ENCODE results near the gene CDC25A.
"Not testable (repeated sequence)": the region's sequence is repeated elsewhere in the genome, so short reads cannot be mapped to it uniquely, and the experiment has no call there.

CDC25A gene

GRCh38 chr3:48188266-48189201 lies at the start of gene CDC25A:
TSS of gene CDC25A (minus strand) at chr3:48188417. CDS start at chr3:48187947, 470 bp downstream.
- DNase-seq: peak; percentile 94

- no peak for DNase-seq
Measured at GRCh38 chr3:48236531-48236930, 48.3 kb upstream of the CDC25A start.

GRCh38 chr3:48233542-48233941 lies 45.3 kb upstream of the CDC25A start:
- no peak for DNase-seq

- DNase-seq: peak; percentile 40
Measured at GRCh38 chr3:48232734-48233133, 44.5 kb upstream of the CDC25A start.

GRCh38 chr3:48232232-48232631 lies 44.0 kb upstream of the CDC25A start:
- DNase-seq: no peak

GRCh38 chr3:48226939-48227338 lies 38.7 kb upstream of the CDC25A start:
- no peak for DNase-seq

DNA sequence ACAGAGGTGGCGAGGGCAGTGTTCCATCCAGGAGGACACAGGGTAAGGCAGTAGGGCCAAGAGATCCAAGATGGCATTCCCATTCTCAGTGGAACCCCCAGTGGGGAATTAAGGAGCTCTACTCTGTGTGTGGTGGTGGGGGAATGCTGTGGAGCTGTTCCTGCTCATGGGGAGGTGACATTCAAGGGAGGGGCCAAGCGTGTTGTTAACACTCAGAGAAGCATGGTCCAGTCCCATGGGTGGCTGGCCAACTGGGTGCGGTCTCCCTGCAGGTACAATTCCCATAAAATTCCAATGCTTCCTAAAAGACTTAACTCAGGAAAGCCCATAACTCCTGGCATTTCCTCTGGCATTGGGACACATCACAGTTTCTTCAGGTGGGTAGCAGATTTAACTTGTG lies 37.4 kb upstream of the CDC25A start:
- DNase-seq: no peak

GRCh38 chr3:48222616-48223513 lies 34.6 kb upstream of the CDC25A start, which contains the start of gene CAMP:
TSS of gene CAMP (plus strand) at chr3:48223495. CDS start at chr3:48223512, 17 bp downstream.
- DNase-seq: no peak

- DNase-seq: no peak
Measured at GRCh38 chr3:48220746-48221145, 32.5 kb upstream of the CDC25A start.

DNA sequence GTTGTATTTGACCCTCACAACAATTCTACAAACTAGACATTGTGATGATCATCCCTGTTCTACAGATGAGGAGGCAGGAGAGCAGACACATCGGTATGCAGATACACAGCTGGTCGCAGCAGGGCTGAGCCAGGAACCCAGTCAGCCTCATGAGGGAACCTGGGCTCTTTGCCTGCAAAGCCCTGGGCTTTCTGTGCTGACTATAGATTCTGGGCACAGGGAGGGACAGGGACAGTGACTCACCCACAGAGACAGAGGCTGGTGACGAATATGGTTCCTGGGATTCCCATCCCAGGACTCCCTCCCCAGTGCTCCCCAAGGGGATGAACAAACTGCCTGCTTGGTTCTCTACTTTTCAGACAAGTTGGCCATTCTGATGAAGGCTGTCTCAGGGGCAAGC lies 31.3 kb upstream of the CDC25A start:
- DNase-seq: no peak

DNA sequence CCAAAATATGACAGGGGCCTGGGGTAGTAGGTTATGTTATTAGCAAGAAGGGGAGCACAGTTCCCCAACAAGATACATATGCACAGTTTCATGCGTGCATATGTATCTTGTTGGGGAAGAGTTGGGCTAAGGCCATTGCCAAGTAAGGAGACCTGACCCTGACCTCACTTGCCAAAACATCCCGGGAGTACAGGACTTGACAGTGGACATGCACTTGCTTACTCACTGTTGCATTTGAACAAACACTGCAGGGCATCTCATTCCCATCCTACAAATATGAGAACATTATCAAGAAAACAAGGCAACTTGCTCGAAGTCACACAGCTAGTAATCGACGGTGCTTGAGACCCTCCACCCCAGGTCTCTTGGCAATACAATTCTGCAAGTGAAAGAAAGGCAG lies 30.3 kb upstream of the CDC25A start:
- no peak for DNase-seq

DNA sequence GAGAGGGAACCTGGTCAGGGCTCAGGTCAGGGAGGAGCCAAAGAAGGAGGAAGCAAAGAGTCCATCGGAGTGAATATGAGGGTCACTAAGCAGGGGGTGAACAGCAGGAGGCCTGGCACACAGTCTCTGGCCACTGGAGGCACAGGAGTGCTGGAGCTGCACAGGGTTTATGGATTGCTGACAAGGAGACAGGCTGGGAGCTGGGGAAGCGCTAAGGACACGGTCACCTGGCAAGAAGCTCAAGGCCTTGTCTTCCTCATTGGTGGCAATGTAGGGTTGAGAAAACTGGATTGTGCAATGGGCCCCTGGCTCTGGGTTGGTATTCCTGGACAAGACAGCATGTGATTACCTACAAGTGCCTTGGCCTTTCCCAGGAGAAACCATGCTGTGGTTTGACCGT lies 29.2 kb upstream of the CDC25A start:
- no peak for DNase-seq

DNA sequence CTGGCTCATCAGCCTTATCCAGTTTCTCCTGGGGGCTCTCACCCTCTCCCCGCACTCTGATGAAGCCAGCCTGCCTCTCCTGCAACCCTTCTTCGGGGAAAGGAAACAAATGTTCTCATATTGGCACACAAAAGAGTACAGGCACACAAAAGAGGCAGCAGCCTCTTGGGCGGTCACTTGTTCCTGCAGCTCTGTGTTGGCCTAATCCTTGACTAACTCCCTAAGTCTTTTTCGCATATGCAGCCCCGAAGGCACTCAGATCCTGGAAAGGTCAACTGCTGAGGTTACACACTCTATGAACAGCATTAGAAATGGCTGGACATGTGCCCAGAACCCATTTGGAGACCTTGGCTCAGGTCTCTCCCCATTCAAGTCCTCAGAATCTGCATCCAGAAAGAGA lies 27.7 kb upstream of the CDC25A start:
- no peak for DNase-seq

DNA sequence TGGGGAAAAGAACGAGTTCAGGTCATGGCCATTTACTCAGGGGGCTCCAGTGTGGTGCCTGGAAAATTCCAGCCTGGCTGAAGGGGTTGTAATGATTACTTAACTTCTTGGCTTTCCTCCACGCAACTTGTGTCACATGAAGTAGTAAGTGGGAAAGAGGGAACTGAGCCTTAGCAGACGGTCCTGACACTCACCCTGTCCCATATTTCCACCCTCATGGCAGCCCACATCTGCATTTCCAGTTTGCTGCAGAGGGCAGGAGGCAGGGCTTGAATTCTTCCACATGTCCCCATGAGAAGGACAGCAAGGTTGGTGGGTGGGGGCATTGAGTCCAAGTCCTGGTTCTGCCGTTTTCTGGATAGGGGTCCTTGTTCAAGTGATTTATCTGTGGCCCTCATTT lies 27.2 kb upstream of the CDC25A start:
- DNase-seq: no peak

- DNase-seq: no peak
Measured at GRCh38 chr3:48215019-48215418, 26.8 kb upstream of the CDC25A start.

DNA sequence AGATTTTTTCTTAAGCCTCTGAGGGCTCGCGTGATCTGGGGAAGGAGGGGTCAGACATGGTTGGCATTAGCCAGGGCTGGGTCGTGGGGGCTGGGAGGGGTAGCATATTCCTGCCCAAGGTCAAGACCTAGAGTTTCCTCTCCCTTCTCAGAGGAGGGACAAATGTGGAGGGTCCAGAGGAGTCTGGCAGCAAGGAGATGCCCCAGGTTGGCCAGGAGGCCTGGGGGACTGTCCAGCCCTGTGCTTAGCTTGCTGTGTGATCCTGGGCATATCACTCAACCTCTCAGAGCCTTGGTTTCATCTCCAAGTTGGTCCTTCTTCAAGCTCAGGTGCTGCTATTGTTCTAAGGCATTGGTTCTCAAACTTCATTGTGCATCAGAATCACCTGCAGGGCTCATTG lies 26.0 kb upstream of the CDC25A start:
- DNase-seq: no peak

- DNase-seq: not testable (repeated sequence)
Measured at GRCh38 chr3:48211776-48212175, 23.6 kb upstream of the CDC25A start.

DNA sequence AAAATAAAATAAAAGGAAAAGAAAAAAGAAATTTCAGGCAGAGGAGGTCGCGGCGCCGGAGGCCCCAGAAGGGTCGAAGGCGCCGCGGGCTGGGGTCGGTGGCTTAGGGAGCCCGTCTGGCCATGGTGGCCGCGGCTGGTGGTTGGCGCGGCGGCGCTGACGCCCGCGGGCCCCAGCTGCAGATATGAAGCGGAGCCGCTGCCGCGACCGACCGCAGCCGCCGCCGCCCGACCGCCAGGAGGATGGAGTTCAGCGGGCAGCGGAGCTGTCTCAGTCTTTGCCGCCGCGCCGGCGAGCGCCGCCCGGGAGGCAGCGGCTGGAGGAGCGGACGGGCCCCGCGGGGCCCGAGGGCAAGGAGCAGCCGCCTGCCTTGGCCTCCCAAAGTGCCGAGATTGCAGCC lies 22.3 kb upstream of the CDC25A start:
- DNase-seq: not testable (repeated sequence)

GRCh38 chr3:48209445-48209844 lies 21.2 kb upstream of the CDC25A start:
- DNase-seq: no peak

- no peak for DNase-seq
Measured at GRCh38 chr3:48208076-48208475, 19.9 kb upstream of the CDC25A start.

DNA sequence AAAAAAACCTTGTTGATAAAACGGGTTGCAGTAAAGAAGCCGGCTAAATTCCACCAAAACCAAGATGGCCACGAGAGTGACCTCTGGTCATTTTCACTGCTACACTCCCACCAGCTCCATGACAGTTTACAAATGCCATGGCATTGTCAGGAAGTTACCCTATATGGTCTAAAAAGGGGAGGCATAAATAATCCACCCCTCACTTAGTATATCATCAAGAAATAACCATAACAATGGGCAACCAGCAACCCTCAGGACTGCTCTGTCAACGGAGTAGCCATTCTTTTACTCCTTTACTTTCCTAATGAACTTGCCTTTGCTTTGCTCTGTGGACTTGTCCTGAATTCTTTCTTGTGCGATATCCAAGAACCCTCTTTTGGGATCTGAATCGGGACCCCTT lies 14.4 kb upstream of the CDC25A start:
- no peak for DNase-seq

GRCh38 chr3:48199117-48199516 lies 10.9 kb upstream of the CDC25A start:
- no peak for DNase-seq

DNA sequence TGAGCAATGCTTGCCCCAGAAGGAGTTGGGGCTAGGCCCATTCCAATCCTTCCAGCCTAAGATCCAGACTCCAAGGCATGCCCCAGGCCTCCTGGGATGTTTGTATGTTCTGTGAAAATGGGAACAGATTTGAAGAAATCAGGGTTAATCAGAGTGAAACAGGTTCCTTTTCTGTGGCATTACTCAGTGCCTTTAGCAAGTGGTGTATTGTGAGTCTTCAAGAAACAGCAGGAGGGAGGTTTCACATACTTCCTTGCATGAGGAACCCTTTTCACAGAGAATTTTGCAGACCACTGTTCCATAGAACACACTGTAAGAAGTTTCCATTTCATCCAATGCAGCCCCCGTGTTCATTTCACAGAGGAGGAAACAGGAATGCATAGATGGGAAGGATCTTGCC lies 8.4 kb upstream of the CDC25A start:
- no peak for DNase-seq
